Activated T-helper 1 cell treated with anti-CD3 and anti-CD28 coated beads, Interleukin-12 subunit alpha, Interleukin-12 subunit beta, Interleukin-2, Interleukin-4 antibody, amounts not matched to agents 30 ng/mL and 10 ng/mL and 1 ng/mL, durations not matched to agents 14 hours and 24 hours and 36 hours (primary cell): ENCODE measurements around the gene SLC2A8. TPM values are rescaled to one million over a fixed set of nuclear protein-coding genes. Genes with fewer than 3 reads are reported as not detected.

Experiments used
- DNase-seq: peaks from one replicate; pipeline ENCODE4 v3.0.0; 2021; ENCODE audit warnings: low spot score
- H3K27ac Mint-ChIP-seq: one replicate; pipeline ENCODE4 v1.8.0; 2021; ENCODE audit warnings: mild to moderate bottlenecking, mixed read lengths
- H3K27me3 Mint-ChIP-seq: one replicate; pipeline ENCODE4 v1.8.0; 2022; ENCODE audit warnings: mild to moderate bottlenecking, moderate library complexity, mixed read lengths; ENCODE audit not compliant: insufficient read depth
- H3K36me3 Mint-ChIP-seq: one replicate; pipeline ENCODE4 v1.8.0; 2021; ENCODE audit warnings: low read depth, mixed read lengths
- H3K4me1 Mint-ChIP-seq: one replicate; pipeline ENCODE4 v1.8.0; 2021; ENCODE audit warnings: low read depth, mixed read lengths
- H3K4me3 Mint-ChIP-seq: one replicate; pipeline ENCODE4 v1.8.0; 2021; ENCODE audit warnings: mild to moderate bottlenecking, moderate library complexity, mixed read lengths
- H3K9me3 Mint-ChIP-seq: one replicate; pipeline ENCODE4 v1.8.0; 2021; ENCODE audit warnings: mixed read lengths
- intact Hi-C: fragments of 100-400 bp; cut with micrococcal nuclease; formaldehyde crosslinking; loops from one replicate; pipeline ENCODE4 v1.15.1; 2024
- total RNA-seq: library from RNA; stranded (reverse); gene quantifications from 2 replicates; pipeline ENCODE4 v1.2.3, GENCODE V29; 2022

Gene SLC2A8
- total RNA-seq, 1 donor from 2014 or later, result 11.6 TPM

- no peak for DNase-seq
- H3K4me3 Mint-ChIP-seq, result peak overlapping the region; percentile 92
- H3K27ac Mint-ChIP-seq, result peak overlapping the region; percentile 98
- no peaks in the 10 kb centered on the region for H3K27me3 Mint-ChIP-seq
- H3K4me1 Mint-ChIP-seq, result peaks cover 55% of the 10 kb centered on the region
- intact Hi-C loops, result no loop called here
- peaks cover 27% of the 10 kb centered on the region for H3K9me3 Mint-ChIP-seq
- H3K36me3 Mint-ChIP-seq, result peaks cover 63% of the 10 kb centered on the region
Measured at GRCh38 chr9:127449332-127449966, 52.5 kb downstream of the SLC2A8 start.

GRCh38 chr9:127450243-127450760, 53.3 kb downstream of the SLC2A8 start:
- peak overlapping the region; percentile 92 for H3K4me3 Mint-ChIP-seq
- H3K36me3 Mint-ChIP-seq, result peaks cover 55% of the 10 kb centered on the region
- peak overlapping the region; percentile 98 for H3K27ac Mint-ChIP-seq
- H3K27me3 Mint-ChIP-seq, result no peaks in the 10 kb centered on the region
- H3K9me3 Mint-ChIP-seq, result peaks cover 18% of the 10 kb centered on the region
- H3K4me1 Mint-ChIP-seq, result peaks cover 55% of the 10 kb centered on the region
- intact Hi-C loops, result loop anchor here (1.0 to 10.0 kb wide), 6 partner anchors 62 to 506 kb away; partner anchors contain the start of gene ST6GALNAC4
- no peak for DNase-seq

GRCh38 chr9:127450830-127451607, 54.0 kb downstream of the SLC2A8 start, which contains the start of the genes LRSAM1 and RPL12:
Gene LRSAM1, plus strand, starts transcription at chr9:127451510. Its CDS starts 3,018 bp downstream, at chr9:127454528.
Gene RPL12, minus strand, starts transcription at chr9:127451406. Its CDS starts 89 bp downstream, at chr9:127451317.
- intact Hi-C loops, result loop anchor here (1.0 to 10.0 kb wide), 11 partner anchors 27 to 506 kb away; partner anchors contain the start of genes PTRH1, ST6GALNAC4, TOR2A and ZNF79
- H3K9me3 Mint-ChIP-seq, result peaks cover 16% of the 10 kb centered on the region
- peaks cover 55% of the 10 kb centered on the region for H3K4me1 Mint-ChIP-seq
- H3K27me3 Mint-ChIP-seq, result no peaks in the 10 kb centered on the region
- peak within 1 kb of the TSS; percentile 92 for H3K4me3 Mint-ChIP-seq
- peak within 1 kb of the TSS; percentile 98 for H3K27ac Mint-ChIP-seq
- peak; percentile 96 for DNase-seq
- peaks cover 54% of the 10 kb centered on the region for H3K36me3 Mint-ChIP-seq

- H3K36me3 Mint-ChIP-seq, result peaks cover 49% of the 10 kb centered on the region
- peaks cover 11% of the 10 kb centered on the region for H3K9me3 Mint-ChIP-seq
Measured at GRCh38 chr9:127451608-127451857, 54.6 kb downstream of the SLC2A8 start.

GRCh38 chr9:127451858-127452656, 55.1 kb downstream of the SLC2A8 start:
- intact Hi-C loops, result loop anchor here (1.0 to 10.0 kb wide), 11 partner anchors 28 to 507 kb away; partner anchors contain the start of genes PTRH1, ST6GALNAC4, TOR2A and ZNF79
- Mint-ChIP-seq H3K4me1 (peaks cover 48% of the 10 kb centered on the region), H3K27me3 (no peaks in the 10 kb centered on the region), H3K9me3 (peaks cover 7% of the 10 kb centered on the region), H3K27ac (peak overlapping the region; percentile 98), H3K36me3 (peaks cover 45% of the 10 kb centered on the region), H3K4me3 (peak overlapping the region; percentile 92)
- peak; percentile 35 for DNase-seq

More at GRCh38 chr9:127451608-127451857, 54.6 kb downstream of the SLC2A8 start:
- peaks cover 51% of the 10 kb centered on the region for H3K4me1 Mint-ChIP-seq
- intact Hi-C loops, result loop anchor here (1.0 to 10.0 kb wide), 10 partner anchors 27 to 507 kb away; partner anchors contain the start of genes PTRH1, ST6GALNAC4, TOR2A and ZNF79
- no peak for DNase-seq
- H3K27ac Mint-ChIP-seq, result peak overlapping the region; percentile 98
- H3K27me3 Mint-ChIP-seq, result no peaks in the 10 kb centered on the region
- peak overlapping the region; percentile 92 for H3K4me3 Mint-ChIP-seq

GRCh38 chr9:127452691-127453090, 55.7 kb downstream of the SLC2A8 start:
- H3K27ac Mint-ChIP-seq, result peak overlapping the region; percentile 98

GRCh38 chr9:127455324-127455992, 58.5 kb downstream of the SLC2A8 start:
- no peak for DNase-seq
- Mint-ChIP-seq H3K36me3 (peaks cover 17% of the 10 kb centered on the region), H3K4me3 (no peak overlapping the region), H3K27me3 (no peaks in the 10 kb centered on the region), H3K9me3 (no peaks in the 10 kb centered on the region), H3K27ac (no peak overlapping the region), H3K4me1 (peaks cover 17% of the 10 kb centered on the region)
- intact Hi-C loops, result loop anchor here (1.0 to 10.0 kb wide), 4 partner anchors 144 to 511 kb away; no protein-coding TSS in a partner anchor

More at GRCh38 chr9:127452691-127453090, 55.7 kb downstream of the SLC2A8 start:
- H3K27me3 Mint-ChIP-seq, result no peaks in the 10 kb centered on the region
- H3K4me3 Mint-ChIP-seq, result peak overlapping the region; percentile 92
- DNase-seq, result no peak
- peaks cover 44% of the 10 kb centered on the region for H3K36me3 Mint-ChIP-seq
- H3K4me1 Mint-ChIP-seq, result peaks cover 45% of the 10 kb centered on the region
- intact Hi-C loops, result loop anchor here (1.0 to 10.0 kb wide), 5 partner anchors 117 to 508 kb away; partner anchors contain the start of gene ST6GALNAC4
- peaks cover 5% of the 10 kb centered on the region for H3K9me3 Mint-ChIP-seq

- DNase-seq, result no peak
- Mint-ChIP-seq H3K36me3 (peaks cover 19% of the 10 kb centered on the region), H3K9me3 (no peaks in the 10 kb centered on the region), H3K4me1 (peaks cover 10% of the 10 kb centered on the region), H3K27me3 (no peaks in the 10 kb centered on the region), H3K27ac (no peak overlapping the region), H3K4me3 (no peak overlapping the region)
- intact Hi-C loops, result loop anchor here (10.0 kb wide), 3 partner anchors 173 to 513 kb away; no protein-coding TSS in a partner anchor
Measured at GRCh38 chr9:127457191-127457878, 60.4 kb downstream of the SLC2A8 start.

Other genes with a start within 250 kb of the SLC2A8 start
- gene GARNL3, start 132.4 kb upstream of the SLC2A8 start, total RNA-seq, result 1.5 and 2.0 TPM in 2 replicates
- gene ZNF79, start 27.2 kb downstream of the SLC2A8 start, total RNA-seq, result 21.7 and 23.1 TPM in 2 replicates
- 1,157 and 1,162 TPM in 2 replicates for gene RPL12, start 54.2 kb downstream of the SLC2A8 start, total RNA-seq
- 23.8 and 25.8 TPM in 2 replicates for gene LRSAM1, start 54.3 kb downstream of the SLC2A8 start, total RNA-seq
- gene STXBP1, start 215.1 kb downstream of the SLC2A8 start, total RNA-seq, result 26.1 and 32.9 TPM in 2 replicates